ENCODE results near the gene BLVRA.

Gene BLVRA

GRCh38 chr7:43855176-43855575 lies 96.7 kb downstream of the BLVRA start:
- in situ Hi-C loops (cut with MboI; ENCODE audit: low sequenced_read_pairs) = no loop called here

GRCh38 chr7:43856316-43856715 lies 97.8 kb downstream of the BLVRA start:
- in situ Hi-C loops (cut with MboI; ENCODE audit: low sequenced_read_pairs) = no loop called here

Data from hTERT RPE-1 (cell line).